Measurements from ENCODE around the gene CFAP90. TPM values are rescaled to one million over a fixed set of nuclear protein-coding genes. Genes with fewer than 3 reads are reported as not detected.

The CFAP90 gene
- total RNA-seq, 1 donor from 2014 or later, result 0.64 TPM

DNA sequence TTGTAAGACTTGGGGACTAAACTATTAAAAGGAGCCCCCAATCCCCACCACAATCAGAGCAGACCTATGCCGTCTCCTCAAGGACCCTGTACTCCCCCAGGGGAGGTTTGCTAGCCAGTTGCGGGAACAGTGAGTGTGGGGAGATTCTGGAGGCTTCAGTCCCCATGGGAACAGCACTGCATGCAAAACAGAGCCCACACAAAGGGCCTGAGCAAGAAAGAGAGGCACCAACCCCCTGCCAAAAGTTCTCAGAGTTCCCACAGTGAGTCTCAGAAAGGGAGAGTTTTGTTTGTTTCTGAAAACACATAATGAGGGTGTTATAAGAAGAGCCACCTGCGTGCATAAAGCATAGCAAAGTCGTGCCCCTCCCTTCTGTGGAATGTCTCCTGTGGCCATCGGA lies 56.6 kb downstream of the CFAP90 start:
- H4K20me1 ChIP-seq (ENCODE audit: insufficient read depth, low read length), result no peaks in the 10 kb centered on the region
- no peaks in the 10 kb centered on the region for H3K9me3 ChIP-seq (ENCODE audit: insufficient read depth, low read depth, low read length)
- H3K27me3 ChIP-seq (ENCODE audit: insufficient read depth, low read length), result no peaks in the 10 kb centered on the region
- no peaks in the 10 kb centered on the region for H3K79me2 ChIP-seq (ENCODE audit: insufficient read depth, low read length)
- H3K27me3 Mint-ChIP-seq (ENCODE audit: low read depth, unreplicated experiment), result peaks cover 9% of the 10 kb centered on the region
- no peak overlapping the region for H3K4me3 ChIP-seq (ENCODE audit: insufficient read depth, low read depth, low read length)
- H3K27ac ChIP-seq (ENCODE audit: low read depth, low read length), result no peak overlapping the region
- no peaks in the 10 kb centered on the region for H3K36me3 ChIP-seq (ENCODE audit: insufficient read depth, low read length)
- H3K4me2 ChIP-seq (ENCODE audit: low read length), result no peak overlapping the region
- TF ChIP-seq, protein P1, sequence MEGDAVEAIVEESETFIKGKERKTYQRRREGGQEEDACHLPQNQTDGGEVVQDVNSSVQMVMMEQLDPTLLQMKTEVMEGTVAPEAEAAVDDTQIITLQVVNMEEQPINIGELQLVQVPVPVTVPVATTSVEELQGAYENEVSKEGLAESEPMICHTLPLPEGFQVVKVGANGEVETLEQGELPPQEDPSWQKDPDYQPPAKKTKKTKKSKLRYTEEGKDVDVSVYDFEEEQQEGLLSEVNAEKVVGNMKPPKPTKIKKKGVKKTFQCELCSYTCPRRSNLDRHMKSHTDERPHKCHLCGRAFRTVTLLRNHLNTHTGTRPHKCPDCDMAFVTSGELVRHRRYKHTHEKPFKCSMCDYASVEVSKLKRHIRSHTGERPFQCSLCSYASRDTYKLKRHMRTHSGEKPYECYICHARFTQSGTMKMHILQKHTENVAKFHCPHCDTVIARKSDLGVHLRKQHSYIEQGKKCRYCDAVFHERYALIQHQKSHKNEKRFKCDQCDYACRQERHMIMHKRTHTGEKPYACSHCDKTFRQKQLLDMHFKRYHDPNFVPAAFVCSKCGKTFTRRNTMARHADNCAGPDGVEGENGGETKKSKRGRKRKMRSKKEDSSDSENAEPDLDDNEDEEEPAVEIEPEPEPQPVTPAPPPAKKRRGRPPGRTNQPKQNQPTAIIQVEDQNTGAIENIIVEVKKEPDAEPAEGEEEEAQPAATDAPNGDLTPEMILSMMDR (IDR thresholded peaks at IDR 0.05; ENCODE audit: insufficient read depth, low read depth, low read length), result no peak
- TF ChIP-seq EZH2 (IDR thresholded peaks at IDR 0.05; ENCODE audit: insufficient read depth, low read length), result no peak
- H3K36me3 Mint-ChIP-seq (ENCODE audit: low read depth, unreplicated experiment), result no peaks in the 10 kb centered on the region
- no peak for DNase-seq (ENCODE audit: low read depth)
- no peaks in the 10 kb centered on the region for H3K4me1 Mint-ChIP-seq (ENCODE audit: low read depth, unreplicated experiment)
- H3K9ac ChIP-seq (ENCODE audit: low read length), result no peak overlapping the region
- no peak overlapping the region for H3K4me3 Mint-ChIP-seq (ENCODE audit: unreplicated experiment)
- no peaks in the 10 kb centered on the region for H3K9me3 Mint-ChIP-seq (ENCODE audit: unreplicated experiment)
- FAIRE-seq, result no peak
- H2AFZ ChIP-seq (ENCODE audit: low read depth, low read length), result no peak overlapping the region
- no peaks in the 10 kb centered on the region for H3K4me1 ChIP-seq (ENCODE audit: insufficient read depth, low read length)
- H3K27ac Mint-ChIP-seq (ENCODE audit: unreplicated experiment), result peak overlapping the region; percentile 31

- FAIRE-seq (no peak), DNase-seq (ENCODE audit: low read depth) (no peak)
- Mint-ChIP-seq H3K27me3 (ENCODE audit: low read depth, unreplicated experiment) (peaks cover 9% of the 10 kb centered on the region), H3K27ac (ENCODE audit: unreplicated experiment) (no peak overlapping the region), H3K4me1 (ENCODE audit: low read depth, unreplicated experiment) (no peaks in the 10 kb centered on the region), H3K4me3 (ENCODE audit: unreplicated experiment) (no peak overlapping the region), H3K36me3 (ENCODE audit: low read depth, unreplicated experiment) (no peaks in the 10 kb centered on the region), H3K9me3 (ENCODE audit: unreplicated experiment) (no peaks in the 10 kb centered on the region)
- Histone ChIP-seq H3K9ac (ENCODE audit: low read length) (no peak overlapping the region), H3K79me2 (ENCODE audit: insufficient read depth, low read length) (no peaks in the 10 kb centered on the region), H3K9me3 (ENCODE audit: insufficient read depth, low read depth, low read length) (no peaks in the 10 kb centered on the region), H4K20me1 (ENCODE audit: insufficient read depth, low read length) (no peaks in the 10 kb centered on the region), H3K4me2 (ENCODE audit: low read length) (no peak overlapping the region), H3K27me3 (ENCODE audit: insufficient read depth, low read length) (no peaks in the 10 kb centered on the region), H3K27ac (ENCODE audit: low read depth, low read length) (no peak overlapping the region), H3K4me3 (ENCODE audit: insufficient read depth, low read depth, low read length) (no peak overlapping the region), H2AFZ (ENCODE audit: low read depth, low read length) (no peak overlapping the region), H3K36me3 (ENCODE audit: insufficient read depth, low read length) (no peaks in the 10 kb centered on the region), H3K4me1 (ENCODE audit: insufficient read depth, low read length) (no peaks in the 10 kb centered on the region)
- TF ChIP-seq, protein P1 (IDR thresholded peaks at IDR 0.05; ENCODE audit: insufficient read depth, low read depth, low read length), result no peak
- no peak for TF ChIP-seq EZH2 (IDR thresholded peaks at IDR 0.05; ENCODE audit: insufficient read depth, low read length)
Measured at GRCh38 chr5:7793895-7794294, 57.0 kb downstream of the CFAP90 start.

DNA sequence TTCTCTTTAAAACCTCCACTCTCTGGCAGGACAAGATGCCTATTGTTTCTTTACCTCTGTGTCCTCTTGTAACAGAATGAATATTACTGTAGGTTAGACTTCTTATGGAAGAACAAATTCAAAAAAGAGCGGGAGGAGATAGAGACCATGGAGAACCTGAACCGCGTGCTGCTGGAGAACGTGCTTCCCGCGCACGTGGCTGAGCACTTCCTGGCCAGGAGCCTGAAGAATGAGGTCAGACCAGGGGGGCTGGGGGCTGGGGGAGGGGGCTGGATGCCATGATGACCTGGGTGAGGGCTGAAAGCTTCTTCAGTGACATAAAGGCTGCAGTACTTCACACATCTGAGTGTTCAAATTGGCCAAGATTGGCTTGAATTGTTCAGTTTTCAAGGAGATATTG lies 61.4 kb downstream of the CFAP90 start:
- H3K4me3 ChIP-seq (ENCODE audit: insufficient read depth, low read depth, low read length), result no peak overlapping the region
- FAIRE-seq (no peak), DNase-seq (ENCODE audit: low read depth) (no peak)
- TF ChIP-seq EZH2 (IDR thresholded peaks at IDR 0.05; ENCODE audit: insufficient read depth, low read length), result no peak
- TF ChIP-seq, protein P1 (IDR thresholded peaks at IDR 0.05; ENCODE audit: insufficient read depth, low read depth, low read length), result no peak
- H3K4me1 ChIP-seq (ENCODE audit: insufficient read depth, low read length), result no peaks in the 10 kb centered on the region
- H3K27me3 Mint-ChIP-seq (ENCODE audit: low read depth, unreplicated experiment), result peaks cover 3% of the 10 kb centered on the region
- H3K36me3 Mint-ChIP-seq (ENCODE audit: low read depth, unreplicated experiment), result no peaks in the 10 kb centered on the region
- H3K27me3 ChIP-seq (ENCODE audit: insufficient read depth, low read length), result no peaks in the 10 kb centered on the region
- no peak overlapping the region for H3K9ac ChIP-seq (ENCODE audit: low read length)
- no peak overlapping the region for H3K27ac ChIP-seq (ENCODE audit: low read depth, low read length)
- no peak overlapping the region for H3K27ac Mint-ChIP-seq (ENCODE audit: unreplicated experiment)
- no peaks in the 10 kb centered on the region for H3K36me3 ChIP-seq (ENCODE audit: insufficient read depth, low read length)
- H2AFZ ChIP-seq (ENCODE audit: low read depth, low read length), result no peak overlapping the region
- no peaks in the 10 kb centered on the region for H3K9me3 Mint-ChIP-seq (ENCODE audit: unreplicated experiment)
- no peak overlapping the region for H3K4me2 ChIP-seq (ENCODE audit: low read length)
- H3K4me1 Mint-ChIP-seq (ENCODE audit: low read depth, unreplicated experiment), result no peaks in the 10 kb centered on the region
- no peaks in the 10 kb centered on the region for H4K20me1 ChIP-seq (ENCODE audit: insufficient read depth, low read length)
- no peak overlapping the region for H3K4me3 Mint-ChIP-seq (ENCODE audit: unreplicated experiment)
- no peaks in the 10 kb centered on the region for H3K9me3 ChIP-seq (ENCODE audit: insufficient read depth, low read depth, low read length)
- no peaks in the 10 kb centered on the region for H3K79me2 ChIP-seq (ENCODE audit: insufficient read depth, low read length)

Measured in astrocyte (in vitro differentiated cells and primary cell).